ENCODE measurements around the gene ZNF789.
A peak's percentile ranks its signal among the peaks of the same experiment; 100 is the strongest.
"Not testable (repeated sequence)": the region's sequence is repeated elsewhere in the genome, so short reads cannot be mapped to it uniquely, and the experiment has no call there.

The ZNF789 gene

DNA sequence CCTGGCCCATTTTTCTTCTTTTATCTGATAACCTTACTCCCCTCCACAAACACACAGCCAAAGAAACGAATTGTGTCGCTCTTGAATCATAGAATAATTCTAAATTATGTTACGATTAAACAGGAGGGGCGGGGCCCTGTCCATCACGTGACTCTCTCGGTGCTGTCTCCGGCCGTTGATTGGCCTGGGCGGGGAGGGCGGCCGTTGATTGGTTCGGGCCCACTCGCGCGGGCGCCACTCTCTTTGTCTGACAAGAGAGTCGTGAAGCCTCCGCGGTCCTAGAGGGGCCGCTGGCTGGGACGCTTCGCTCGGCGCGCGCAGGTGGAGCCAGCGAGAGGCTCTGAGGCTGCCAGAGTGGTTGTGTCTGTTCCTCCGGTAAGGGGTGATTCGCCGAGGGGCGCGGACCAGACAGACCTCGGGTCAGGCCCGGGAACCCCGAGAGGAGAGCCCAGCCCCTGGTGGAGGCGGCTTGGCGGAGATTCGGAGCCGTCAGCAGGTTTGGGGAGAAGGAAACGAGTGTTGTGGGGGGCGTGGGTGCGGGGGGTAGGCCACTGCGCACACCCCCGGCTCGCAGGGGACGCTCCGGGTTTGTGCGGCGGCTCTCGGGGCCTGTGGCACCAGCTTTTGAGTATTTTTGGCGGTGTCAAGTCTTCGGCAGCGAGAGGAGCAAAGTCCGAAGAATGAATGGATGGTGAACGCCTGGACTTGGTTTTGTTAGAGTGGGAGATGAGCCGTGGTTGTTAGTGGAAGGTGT lies at the start of gene ZNF789:
Gene ZNF789 (plus strand): TSS at position 330 of the 754 bp plus-strand sequence. CDS start 3,567 bp downstream, outside the sequence.
- peaks cover 10% of the 10 kb centered on the region for H3K4me1 Mint-ChIP-seq
- H3K27ac Mint-ChIP-seq: peak within 1 kb of the TSS; percentile 85 to 99 (median 96)

DNA sequence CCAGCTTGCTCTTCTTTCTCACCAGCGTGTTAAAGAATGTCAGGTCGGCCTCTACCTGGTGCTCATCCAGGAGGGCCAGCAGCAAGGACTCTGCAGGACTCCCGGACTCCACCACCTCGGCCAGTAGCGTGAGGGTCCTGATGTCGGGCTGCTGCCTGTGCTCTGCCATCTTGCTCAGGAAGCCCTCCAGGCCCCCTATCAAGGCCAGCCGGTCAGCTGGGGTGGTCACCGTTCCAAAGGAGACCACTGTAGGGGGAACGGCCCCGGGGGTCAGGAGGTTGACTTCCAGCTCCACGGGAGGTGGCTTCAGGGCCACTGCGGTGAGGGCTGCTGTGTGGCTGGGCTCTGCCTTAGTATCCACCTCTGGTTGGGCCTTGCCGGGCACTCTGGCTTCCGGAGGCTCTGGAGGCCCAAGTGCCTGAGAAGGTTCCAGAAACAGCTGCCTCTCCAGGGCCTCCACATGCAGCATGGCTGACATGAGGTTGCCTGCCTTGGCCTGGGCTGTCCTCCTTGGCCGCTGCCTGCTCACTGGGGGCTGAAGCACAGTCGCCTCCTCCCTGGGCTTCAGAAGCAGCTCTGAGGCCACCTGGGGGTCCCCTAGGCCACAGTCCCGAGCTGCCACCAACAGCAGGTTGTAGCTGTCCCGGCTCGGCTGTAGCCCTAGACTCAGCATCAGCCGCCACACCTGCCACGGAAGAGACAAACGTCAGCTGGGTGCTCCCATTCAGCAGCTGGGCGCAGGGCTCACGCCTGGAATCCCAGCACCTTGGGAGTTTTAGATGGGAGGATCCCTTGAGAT lies 47.6 kb upstream of the ZNF789 start:
- Mint-ChIP-seq H3K27me3 (ENCODE audit: low read depth) (no peaks in the 10 kb centered on the region), H3K27ac (no peak overlapping the region), H3K36me3 (ENCODE audit: low read depth) (peaks cover 49% of the 10 kb centered on the region), H3K9me3 (no peaks in the 10 kb centered on the region), H3K4me3 (no peak overlapping the region), H3K4me1 (no peaks in the 10 kb centered on the region)
- TF ChIP-seq, protein P1, sequence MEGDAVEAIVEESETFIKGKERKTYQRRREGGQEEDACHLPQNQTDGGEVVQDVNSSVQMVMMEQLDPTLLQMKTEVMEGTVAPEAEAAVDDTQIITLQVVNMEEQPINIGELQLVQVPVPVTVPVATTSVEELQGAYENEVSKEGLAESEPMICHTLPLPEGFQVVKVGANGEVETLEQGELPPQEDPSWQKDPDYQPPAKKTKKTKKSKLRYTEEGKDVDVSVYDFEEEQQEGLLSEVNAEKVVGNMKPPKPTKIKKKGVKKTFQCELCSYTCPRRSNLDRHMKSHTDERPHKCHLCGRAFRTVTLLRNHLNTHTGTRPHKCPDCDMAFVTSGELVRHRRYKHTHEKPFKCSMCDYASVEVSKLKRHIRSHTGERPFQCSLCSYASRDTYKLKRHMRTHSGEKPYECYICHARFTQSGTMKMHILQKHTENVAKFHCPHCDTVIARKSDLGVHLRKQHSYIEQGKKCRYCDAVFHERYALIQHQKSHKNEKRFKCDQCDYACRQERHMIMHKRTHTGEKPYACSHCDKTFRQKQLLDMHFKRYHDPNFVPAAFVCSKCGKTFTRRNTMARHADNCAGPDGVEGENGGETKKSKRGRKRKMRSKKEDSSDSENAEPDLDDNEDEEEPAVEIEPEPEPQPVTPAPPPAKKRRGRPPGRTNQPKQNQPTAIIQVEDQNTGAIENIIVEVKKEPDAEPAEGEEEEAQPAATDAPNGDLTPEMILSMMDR (IDR thresholded peaks at IDR 0.05; ENCODE audit: unreplicated experiment in 3 of 3): no peak

More for the DNA sequence above, at the start of gene ZNF789:
- Mint-ChIP-seq H3K27me3 (ENCODE audit: low read depth) (peaks cover 24% of the 10 kb centered on the region), H3K4me3 (peak within 1 kb of the TSS; percentile 98), H3K36me3 (ENCODE audit: low read depth) (peaks cover 10% of the 10 kb centered on the region), H3K9me3 (no peaks in the 10 kb centered on the region)
- TF ChIP-seq, protein P1 (IDR thresholded peaks at IDR 0.05; ENCODE audit: unreplicated experiment in 3 of 3): no peak

DNA sequence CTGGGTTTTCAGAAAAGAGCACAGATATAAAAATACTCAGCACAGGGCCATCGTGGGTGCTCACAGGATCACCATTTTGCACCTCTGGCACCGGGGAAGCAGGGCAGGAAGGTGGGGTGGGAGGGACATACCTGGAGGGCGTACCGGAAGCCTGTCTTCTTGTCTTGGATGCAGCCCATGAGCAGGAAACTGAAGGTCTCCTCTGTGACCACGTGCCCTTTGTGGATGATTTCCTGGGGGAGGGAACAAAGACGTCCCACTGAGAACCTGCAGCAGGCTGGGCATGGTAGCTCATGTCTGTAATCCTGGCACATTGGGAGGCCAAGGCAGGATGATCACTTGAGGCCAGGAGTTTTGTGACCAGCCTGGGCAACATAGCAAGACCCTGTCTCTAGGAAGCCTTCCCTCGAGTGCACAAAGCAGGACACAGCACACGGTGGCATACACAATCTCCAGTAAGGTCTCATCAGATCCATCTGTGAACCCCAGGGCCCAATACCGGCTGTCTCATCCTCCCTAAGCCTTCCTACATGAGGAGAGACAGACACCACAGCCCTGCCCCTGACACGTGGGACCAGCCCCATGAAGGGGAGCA lies 43.6 kb upstream of the ZNF789 start:
- Mint-ChIP-seq H3K4me1 (no peaks in the 10 kb centered on the region), H3K27me3 (ENCODE audit: low read depth) (no peaks in the 10 kb centered on the region), H3K9me3 (no peaks in the 10 kb centered on the region), H3K36me3 (ENCODE audit: low read depth) (peaks cover 50% of the 10 kb centered on the region), H3K27ac (no peak overlapping the region), H3K4me3 (no peak overlapping the region)
- TF ChIP-seq, protein P1 (IDR thresholded peaks at IDR 0.05; ENCODE audit: unreplicated experiment in 3 of 3): no peak

GRCh38 chr7:99429756-99430155 lies 42.9 kb upstream of the ZNF789 start:
- H3K9me3 Mint-ChIP-seq: no peaks in the 10 kb centered on the region
- TF ChIP-seq, protein P1 (IDR thresholded peaks at IDR 0.05; ENCODE audit: unreplicated experiment in 3 of 3): no peak
- no peak overlapping the region for H3K4me3 Mint-ChIP-seq
- H3K27me3 Mint-ChIP-seq (ENCODE audit: low read depth): no peaks in the 10 kb centered on the region
- H3K27ac Mint-ChIP-seq: no peak overlapping the region
- H3K4me1 Mint-ChIP-seq: no peaks in the 10 kb centered on the region
- H3K36me3 Mint-ChIP-seq (ENCODE audit: low read depth): peaks cover 52% of the 10 kb centered on the region

GRCh38 chr7:99431756-99432540 lies 40.7 kb upstream of the ZNF789 start:
- H3K4me1 Mint-ChIP-seq; H3K4me3 Mint-ChIP-seq; H3K27me3 Mint-ChIP-seq (ENCODE audit: low read depth); H3K9me3 Mint-ChIP-seq: not testable (repeated sequence)
- Mint-ChIP-seq H3K36me3 (ENCODE audit: low read depth) (peaks cover 42% of the 10 kb centered on the region), H3K27ac (peak overlapping the region in 1 of 3 experiments; percentile 48)

Data from nephron (organoid).